ENCODE results near the gene OTOP2. TPM values are rescaled to one million over a fixed set of nuclear protein-coding genes. Genes with fewer than 3 reads are reported as not detected.

OTOP2 gene
- total RNA-seq, 4 donors from 2014 or later: not detected

DNA sequence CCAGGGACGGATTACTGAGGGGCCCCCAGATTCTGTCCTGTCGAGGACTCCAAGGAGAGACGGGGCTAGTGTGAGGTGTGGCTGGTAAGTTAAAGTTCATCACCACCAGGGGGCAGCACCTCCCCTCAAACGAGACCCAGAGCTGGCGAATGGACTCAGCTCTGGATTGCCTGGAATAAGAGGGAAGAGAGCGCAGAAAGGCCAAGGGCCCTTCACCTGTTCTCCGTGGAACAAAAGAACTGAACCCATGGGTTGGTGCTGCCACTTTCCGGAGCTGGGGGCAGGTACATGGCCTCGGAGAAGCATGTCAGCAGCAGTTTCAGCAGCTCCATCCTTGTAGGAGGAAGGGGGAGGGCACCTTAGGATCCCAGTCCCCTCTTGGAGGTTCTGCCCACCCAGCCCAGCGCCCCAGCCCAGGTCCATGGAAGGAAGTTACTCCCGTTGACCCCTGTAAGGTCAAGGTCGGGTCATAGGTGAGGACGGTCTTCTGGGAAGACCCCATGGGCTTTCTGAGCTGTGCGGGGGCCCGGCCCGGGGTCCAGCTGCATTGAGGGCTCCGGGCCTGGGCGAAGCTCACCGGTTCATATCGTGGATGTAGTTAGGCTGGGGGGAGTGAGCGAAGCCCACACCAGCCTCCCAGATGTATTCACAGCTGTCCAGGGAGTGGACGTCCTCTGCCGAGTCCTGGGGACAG, 37.7 kb downstream of the OTOP2 start:
- WGBS: 53% methylated on average over 20 of the region's 23 CpGs

DNA sequence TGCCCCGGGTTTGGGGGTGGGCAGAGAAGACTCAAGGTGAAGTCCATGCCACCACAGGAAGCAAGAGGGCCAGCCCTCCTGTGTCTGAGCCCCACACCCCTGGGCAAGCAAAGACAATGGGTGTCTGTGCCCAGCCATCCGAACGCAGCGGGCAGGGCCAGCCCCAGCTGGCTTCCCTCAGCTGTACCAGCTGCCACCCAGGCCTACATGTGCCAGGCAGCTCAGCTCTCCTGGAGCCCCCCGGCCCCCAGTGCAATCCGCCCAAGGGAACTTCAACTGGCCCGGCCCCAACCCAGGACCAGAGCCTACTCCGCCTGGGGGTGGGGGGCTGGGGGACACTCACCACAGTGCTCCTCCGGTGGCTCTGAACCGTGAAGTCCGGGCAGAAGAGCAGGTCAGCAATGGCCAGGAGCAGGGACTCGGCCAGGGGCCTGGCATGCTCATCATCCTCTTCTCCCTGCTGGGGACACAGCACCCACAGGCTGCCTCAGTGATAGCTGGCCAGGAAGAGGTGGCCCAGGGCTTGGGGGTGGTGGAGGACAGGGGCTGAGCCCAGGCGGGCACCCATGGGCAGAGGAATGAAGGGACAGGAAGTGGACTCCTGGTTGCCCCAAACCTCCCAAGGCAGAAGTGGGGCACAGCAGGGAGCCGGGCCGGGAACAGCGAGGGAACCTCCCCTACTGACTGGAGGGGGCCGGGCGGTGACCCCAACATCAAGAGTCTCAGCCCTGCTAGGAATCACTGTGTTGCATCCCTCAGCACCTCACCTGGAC, 38.7 kb downstream of the OTOP2 start:
- intact Hi-C loops (cut with DNase I): loop anchor here (5.0 kb wide), 1 partner anchor 49 kb away; the partner anchor contains the start of gene MRPL58
- no peak for TF ChIP-seq EP300 (IDR thresholded peaks at IDR 0.05)
- TF ChIP-seq POLR2AphosphoS5 (IDR thresholded peaks at IDR 0.05): no peak
- no peak for TF ChIP-seq POLR2A (IDR thresholded peaks at IDR 0.05; ENCODE audit: low read depth)
- TF ChIP-seq, protein P1, sequence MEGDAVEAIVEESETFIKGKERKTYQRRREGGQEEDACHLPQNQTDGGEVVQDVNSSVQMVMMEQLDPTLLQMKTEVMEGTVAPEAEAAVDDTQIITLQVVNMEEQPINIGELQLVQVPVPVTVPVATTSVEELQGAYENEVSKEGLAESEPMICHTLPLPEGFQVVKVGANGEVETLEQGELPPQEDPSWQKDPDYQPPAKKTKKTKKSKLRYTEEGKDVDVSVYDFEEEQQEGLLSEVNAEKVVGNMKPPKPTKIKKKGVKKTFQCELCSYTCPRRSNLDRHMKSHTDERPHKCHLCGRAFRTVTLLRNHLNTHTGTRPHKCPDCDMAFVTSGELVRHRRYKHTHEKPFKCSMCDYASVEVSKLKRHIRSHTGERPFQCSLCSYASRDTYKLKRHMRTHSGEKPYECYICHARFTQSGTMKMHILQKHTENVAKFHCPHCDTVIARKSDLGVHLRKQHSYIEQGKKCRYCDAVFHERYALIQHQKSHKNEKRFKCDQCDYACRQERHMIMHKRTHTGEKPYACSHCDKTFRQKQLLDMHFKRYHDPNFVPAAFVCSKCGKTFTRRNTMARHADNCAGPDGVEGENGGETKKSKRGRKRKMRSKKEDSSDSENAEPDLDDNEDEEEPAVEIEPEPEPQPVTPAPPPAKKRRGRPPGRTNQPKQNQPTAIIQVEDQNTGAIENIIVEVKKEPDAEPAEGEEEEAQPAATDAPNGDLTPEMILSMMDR (IDR thresholded peaks at IDR 0.05): no peak
- peaks cover 0 to 8% (median 4%) of the 10 kb centered on the region in 4 donors for H3K4me1 ChIP-seq
- H3K27me3 ChIP-seq: peaks cover 0 to 7% (median 0%) of the 10 kb centered on the region in 4 donors
- H3K27ac ChIP-seq (replicated peaks in 1 of 4): no peak overlapping the region
- H3K4me3 ChIP-seq: no peak overlapping the region
- 82% methylated on average over 10 of the region's 18 CpGs for WGBS
- no peak for DNase-seq (ENCODE audit: extremely low spot score)
- H3K36me3 ChIP-seq: peaks cover 0 to 8% (median 0%) of the 10 kb centered on the region in 4 donors
- no peaks in the 10 kb centered on the region for H3K9me3 ChIP-seq

More for the DNA sequence above, 37.7 kb downstream of the OTOP2 start:
- H3K27ac ChIP-seq (replicated peaks in 1 of 4): peak overlapping the region in 1 of 4 donors; percentile 14
- H3K36me3 ChIP-seq: peaks cover 0 to 8% (median 0%) of the 10 kb centered on the region in 4 donors
- H3K4me1 ChIP-seq: peaks cover 0 to 8% (median 4%) of the 10 kb centered on the region in 4 donors
- peaks cover 0 to 7% (median 0%) of the 10 kb centered on the region in 4 donors for H3K27me3 ChIP-seq
- no peak for TF ChIP-seq POLR2A (IDR thresholded peaks at IDR 0.05; ENCODE audit: low read depth)
- TF ChIP-seq, protein P1 (IDR thresholded peaks at IDR 0.05): peak; percentile 75 to 80 (median 79)
- peak in 1 of 2 donors; percentile 69 for TF ChIP-seq POLR2AphosphoS5 (IDR thresholded peaks at IDR 0.05)
- intact Hi-C loops (cut with DNase I): loop anchor here (5.0 kb wide), 1 partner anchor 50 kb away; the partner anchor contains the start of gene MRPL58
- no peaks in the 10 kb centered on the region for H3K9me3 ChIP-seq
- H3K4me3 ChIP-seq: no peak overlapping the region
- DNase-seq (ENCODE audit: extremely low spot score): peak; percentile 97

DNA sequence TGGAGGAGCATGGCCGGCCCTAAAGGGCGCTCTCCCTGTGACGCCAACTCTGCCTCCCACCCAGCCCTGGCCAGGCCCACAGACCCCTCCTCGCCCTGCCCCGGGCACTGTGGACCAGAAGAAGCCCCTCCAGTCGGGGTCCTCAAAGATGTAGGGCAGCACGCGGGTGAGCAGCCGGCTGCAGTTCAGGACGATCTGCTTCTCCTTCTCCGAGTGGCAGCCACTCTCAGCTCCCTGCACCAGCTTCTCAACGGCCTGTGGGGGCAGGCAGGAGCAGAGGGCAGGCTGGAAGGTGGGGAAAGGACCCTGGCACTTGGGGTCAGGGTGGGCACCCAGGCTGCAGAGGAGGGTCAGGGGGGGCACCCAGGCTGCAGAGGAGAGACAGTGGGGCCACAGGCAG, 39.6 kb downstream of the OTOP2 start:
- H3K27me3 ChIP-seq: peaks cover 0 to under 1% (median 0%) of the 10 kb centered on the region in 4 donors
- H3K4me3 ChIP-seq: no peak overlapping the region
- intact Hi-C loops (cut with DNase I): loop anchor here (5.0 kb wide), 1 partner anchor 49 kb away; the partner anchor contains the start of gene MRPL58
- H3K27ac ChIP-seq (replicated peaks in 1 of 4): no peak overlapping the region
- H3K9me3 ChIP-seq: no peaks in the 10 kb centered on the region
- no CpG with 5 or more reads among the region's 12 CpGs for WGBS
- peaks cover 0 to 8% (median 0%) of the 10 kb centered on the region in 4 donors for H3K36me3 ChIP-seq
- peaks cover 0 to 8% (median 4%) of the 10 kb centered on the region in 4 donors for H3K4me1 ChIP-seq
- TF ChIP-seq POLR2A (IDR thresholded peaks at IDR 0.05; ENCODE audit: low read depth) (no peak), POLR2AphosphoS5 (IDR thresholded peaks at IDR 0.05) (no peak), EP300 (IDR thresholded peaks at IDR 0.05) (no peak)
- TF ChIP-seq, protein P1 (IDR thresholded peaks at IDR 0.05): no peak
- no peak for DNase-seq (ENCODE audit: extremely low spot score)

DNA sequence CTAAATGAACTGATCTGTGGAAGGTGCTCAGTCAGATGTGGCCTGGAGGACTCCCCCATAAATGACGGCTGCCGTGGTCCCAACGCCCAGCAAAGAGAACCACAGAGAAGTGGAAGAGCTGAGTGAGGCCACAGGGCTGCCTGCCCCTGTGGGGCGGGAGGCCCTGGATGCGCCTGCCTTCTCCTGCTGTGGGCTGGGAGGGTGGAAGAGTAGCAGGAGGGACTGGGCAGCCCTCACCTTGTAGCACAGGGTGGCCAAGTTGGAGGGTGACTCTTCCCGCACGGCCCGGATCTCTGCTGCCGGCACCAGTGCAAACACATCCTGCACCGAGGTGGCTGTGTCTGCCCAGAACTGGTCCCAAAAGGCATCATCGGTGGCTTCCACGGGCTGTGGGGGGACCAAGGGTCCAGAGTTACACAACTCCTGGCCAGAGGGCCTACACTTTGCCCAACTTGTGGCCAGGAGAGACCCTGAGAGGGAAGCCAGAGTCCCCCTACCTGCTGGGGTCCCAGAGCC, 40.2 kb downstream of the OTOP2 start:
- no peak overlapping the region for H3K27ac ChIP-seq (replicated peaks in 1 of 4)
- no peak for DNase-seq (ENCODE audit: extremely low spot score)
- WGBS: 86% methylated on average over 12 of the region's 12 CpGs
- no peaks in the 10 kb centered on the region for H3K27me3 ChIP-seq
- no peak overlapping the region for H3K4me3 ChIP-seq
- no peaks in the 10 kb centered on the region for H3K9me3 ChIP-seq
- TF ChIP-seq POLR2AphosphoS5 (IDR thresholded peaks at IDR 0.05): no peak
- TF ChIP-seq POLR2A (IDR thresholded peaks at IDR 0.05; ENCODE audit: low read depth): no peak
- TF ChIP-seq, protein P1 (IDR thresholded peaks at IDR 0.05): no peak
- TF ChIP-seq EP300 (IDR thresholded peaks at IDR 0.05): no peak
- peaks cover 0 to 8% (median 0%) of the 10 kb centered on the region in 4 donors for H3K36me3 ChIP-seq
- intact Hi-C loops (cut with DNase I): loop anchor here (5.0 kb wide), 1 partner anchor 48 kb away; the partner anchor contains the start of gene MRPL58
- H3K4me1 ChIP-seq: peaks cover 0 to 8% (median 5%) of the 10 kb centered on the region in 4 donors

Measured in esophagus muscularis mucosa (tissue), 4 donors.